ENCODE measurements around the gene HRK.

DNA sequence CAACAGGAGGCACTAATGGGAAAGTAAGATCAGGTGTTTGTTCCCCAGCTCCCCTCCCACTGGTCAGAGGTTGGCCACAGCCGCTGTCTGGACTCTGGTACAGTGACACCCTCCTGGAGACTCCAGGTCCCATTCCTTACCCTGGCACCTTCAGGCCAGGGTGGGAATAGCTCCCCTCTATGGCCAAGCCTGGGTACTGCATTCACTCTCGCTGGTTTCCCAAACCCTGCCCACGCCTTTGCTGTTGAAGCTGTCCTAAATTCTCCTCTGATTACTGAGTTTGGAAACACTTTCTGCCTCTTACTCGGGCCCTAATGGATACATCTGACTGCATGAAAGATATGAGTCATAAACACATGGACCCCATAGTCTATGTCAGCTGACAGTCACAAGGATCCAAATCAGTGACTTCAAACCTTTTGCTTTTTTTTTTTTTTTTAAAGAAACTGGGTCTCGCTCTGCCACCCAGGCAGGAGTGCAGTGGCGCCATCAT lies 17.9 kb downstream of the HRK start:
- TF ChIP-seq, protein P1, sequence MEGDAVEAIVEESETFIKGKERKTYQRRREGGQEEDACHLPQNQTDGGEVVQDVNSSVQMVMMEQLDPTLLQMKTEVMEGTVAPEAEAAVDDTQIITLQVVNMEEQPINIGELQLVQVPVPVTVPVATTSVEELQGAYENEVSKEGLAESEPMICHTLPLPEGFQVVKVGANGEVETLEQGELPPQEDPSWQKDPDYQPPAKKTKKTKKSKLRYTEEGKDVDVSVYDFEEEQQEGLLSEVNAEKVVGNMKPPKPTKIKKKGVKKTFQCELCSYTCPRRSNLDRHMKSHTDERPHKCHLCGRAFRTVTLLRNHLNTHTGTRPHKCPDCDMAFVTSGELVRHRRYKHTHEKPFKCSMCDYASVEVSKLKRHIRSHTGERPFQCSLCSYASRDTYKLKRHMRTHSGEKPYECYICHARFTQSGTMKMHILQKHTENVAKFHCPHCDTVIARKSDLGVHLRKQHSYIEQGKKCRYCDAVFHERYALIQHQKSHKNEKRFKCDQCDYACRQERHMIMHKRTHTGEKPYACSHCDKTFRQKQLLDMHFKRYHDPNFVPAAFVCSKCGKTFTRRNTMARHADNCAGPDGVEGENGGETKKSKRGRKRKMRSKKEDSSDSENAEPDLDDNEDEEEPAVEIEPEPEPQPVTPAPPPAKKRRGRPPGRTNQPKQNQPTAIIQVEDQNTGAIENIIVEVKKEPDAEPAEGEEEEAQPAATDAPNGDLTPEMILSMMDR (IDR thresholded peaks at IDR 0.05) = peak; percentile 90
- TF ChIP-seq SOX15 (CRISPR knock-in tag; IDR thresholded peaks at IDR 0.05) (no peak), RELA (CRISPR knock-in tag; IDR thresholded peaks at IDR 0.05; ENCODE audit: borderline replicate concordance) (no peak), OVOL2 (CRISPR knock-in tag; IDR thresholded peaks at IDR 0.05; ENCODE audit: borderline replicate concordance) (no peak), FOXJ3 (CRISPR knock-in tag; IDR thresholded peaks at IDR 0.05; ENCODE audit: borderline replicate concordance) (no peak), CREB1 (CRISPR knock-in tag; IDR thresholded peaks at IDR 0.05) (no peak), IRF2 (CRISPR knock-in tag; IDR thresholded peaks at IDR 0.05; ENCODE audit: borderline replicate concordance, low read depth) (no peak)
- TF ChIP-seq, protein P2, sequence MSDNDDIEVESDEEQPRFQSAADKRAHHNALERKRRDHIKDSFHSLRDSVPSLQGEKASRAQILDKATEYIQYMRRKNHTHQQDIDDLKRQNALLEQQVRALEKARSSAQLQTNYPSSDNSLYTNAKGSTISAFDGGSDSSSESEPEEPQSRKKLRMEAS (CRISPR knock-in tag; IDR thresholded peaks at IDR 0.05) = no peak
- TF ChIP-seq, protein P3, sequence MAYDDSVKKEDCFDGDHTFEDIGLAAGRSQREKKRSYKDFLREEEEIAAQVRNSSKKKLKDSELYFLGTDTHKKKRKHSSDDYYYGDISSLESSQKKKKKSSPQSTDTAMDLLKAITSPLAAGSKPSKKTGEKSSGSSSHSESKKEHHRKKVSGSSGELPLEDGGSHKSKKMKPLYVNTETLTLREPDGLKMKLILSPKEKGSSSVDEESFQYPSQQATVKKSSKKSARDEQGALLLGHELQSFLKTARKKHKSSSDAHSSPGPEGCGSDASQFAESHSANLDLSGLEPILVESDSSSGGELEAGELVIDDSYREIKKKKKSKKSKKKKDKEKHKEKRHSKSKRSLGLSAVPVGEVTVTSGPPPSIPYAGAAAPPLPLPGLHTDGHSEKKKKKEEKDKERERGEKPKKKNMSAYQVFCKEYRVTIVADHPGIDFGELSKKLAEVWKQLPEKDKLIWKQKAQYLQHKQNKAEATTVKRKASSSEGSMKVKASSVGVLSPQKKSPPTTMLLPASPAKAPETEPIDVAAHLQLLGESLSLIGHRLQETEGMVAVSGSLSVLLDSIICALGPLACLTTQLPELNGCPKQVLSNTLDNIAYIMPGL (CRISPR knock-in tag; IDR thresholded peaks at IDR 0.05) = no peak
- TF ChIP-seq, protein P4, sequence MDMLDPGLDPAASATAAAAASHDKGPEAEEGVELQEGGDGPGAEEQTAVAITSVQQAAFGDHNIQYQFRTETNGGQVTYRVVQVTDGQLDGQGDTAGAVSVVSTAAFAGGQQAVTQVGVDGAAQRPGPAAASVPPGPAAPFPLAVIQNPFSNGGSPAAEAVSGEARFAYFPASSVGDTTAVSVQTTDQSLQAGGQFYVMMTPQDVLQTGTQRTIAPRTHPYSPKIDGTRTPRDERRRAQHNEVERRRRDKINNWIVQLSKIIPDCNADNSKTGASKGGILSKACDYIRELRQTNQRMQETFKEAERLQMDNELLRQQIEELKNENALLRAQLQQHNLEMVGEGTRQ (CRISPR knock-in tag; IDR thresholded peaks at IDR 0.05) = no peak
